ENCODE results near the gene GJA3.

DNA sequence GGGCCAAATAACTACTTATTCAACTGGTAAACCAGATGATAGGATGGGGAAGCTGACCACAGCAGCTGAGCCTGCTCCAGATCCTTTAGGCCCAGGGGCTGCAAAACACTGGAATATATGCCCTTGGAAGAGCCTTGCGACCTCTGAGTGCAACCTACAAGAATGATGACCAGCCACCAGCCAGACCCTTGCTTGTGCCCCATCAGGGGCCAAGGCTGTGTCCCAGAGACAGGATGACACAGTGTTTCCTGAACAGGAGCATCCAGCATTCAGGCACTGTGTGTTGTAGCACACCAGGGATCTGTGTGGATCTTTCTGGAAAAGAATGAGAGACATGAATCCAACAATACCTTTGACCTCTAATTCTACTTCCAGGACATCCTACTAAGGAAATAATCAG, 14.5 kb downstream of the GJA3 start:
- TF ChIP-seq POLR2A (IDR thresholded peaks at IDR 0.05): no peak
- TF ChIP-seq EP300 (IDR thresholded peaks at IDR 0.05): no peak
- TF ChIP-seq, protein P1, sequence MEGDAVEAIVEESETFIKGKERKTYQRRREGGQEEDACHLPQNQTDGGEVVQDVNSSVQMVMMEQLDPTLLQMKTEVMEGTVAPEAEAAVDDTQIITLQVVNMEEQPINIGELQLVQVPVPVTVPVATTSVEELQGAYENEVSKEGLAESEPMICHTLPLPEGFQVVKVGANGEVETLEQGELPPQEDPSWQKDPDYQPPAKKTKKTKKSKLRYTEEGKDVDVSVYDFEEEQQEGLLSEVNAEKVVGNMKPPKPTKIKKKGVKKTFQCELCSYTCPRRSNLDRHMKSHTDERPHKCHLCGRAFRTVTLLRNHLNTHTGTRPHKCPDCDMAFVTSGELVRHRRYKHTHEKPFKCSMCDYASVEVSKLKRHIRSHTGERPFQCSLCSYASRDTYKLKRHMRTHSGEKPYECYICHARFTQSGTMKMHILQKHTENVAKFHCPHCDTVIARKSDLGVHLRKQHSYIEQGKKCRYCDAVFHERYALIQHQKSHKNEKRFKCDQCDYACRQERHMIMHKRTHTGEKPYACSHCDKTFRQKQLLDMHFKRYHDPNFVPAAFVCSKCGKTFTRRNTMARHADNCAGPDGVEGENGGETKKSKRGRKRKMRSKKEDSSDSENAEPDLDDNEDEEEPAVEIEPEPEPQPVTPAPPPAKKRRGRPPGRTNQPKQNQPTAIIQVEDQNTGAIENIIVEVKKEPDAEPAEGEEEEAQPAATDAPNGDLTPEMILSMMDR (IDR thresholded peaks at IDR 0.05): no peak

Measured in tibial nerve (tissue), 4 donors.